A549 (cell line): Measurements from ENCODE around the gene PRMT7.

Source experiments
- EHF ChIP-seq: fragments of 250-450 bp; sonication (Bioruptor Pico); IDR thresholded peaks from 2 replicates; pipeline ENCODE4 v1.5.0; 2020; ENCODE audit warnings: mild to moderate bottlenecking
- EP300 ChIP-seq, 2 experiments: fragments of >200 bp; sonication (Bioruptor Twin); formaldehyde crosslinking; IDR thresholded peaks; 2 replicates in 1 of 2; 3 replicates in 1 of 2; pipeline ENCODE4 v1.6.1; 2016 to 2017
- ESRRA ChIP-seq: fragments of 150-350 bp; IDR thresholded peaks from 2 replicates; pipeline ENCODE4 v1.6.1; 2014; ENCODE audit warnings: mild to moderate bottlenecking, low read length, borderline replicate concordance
- HOXA7 ChIP-seq: fragments of 250-450 bp; sonication (Bioruptor Pico); IDR thresholded peaks from 2 replicates; pipeline ENCODE4 v1.5.0; 2020; ENCODE audit warnings: mild to moderate bottlenecking, moderate library complexity
- JUN ChIP-seq, 2 experiments: fragments of >200 bp; sonication (Bioruptor Twin); formaldehyde crosslinking; IDR thresholded peaks; 2 replicates in 1 of 2; 3 replicates in 1 of 2; pipeline ENCODE4 v1.6.1; 2016 to 2017
- KDM1A ChIP-seq: fragments of 200-600 bp; sonication (generic); IDR thresholded peaks from 2 replicates; pipeline ENCODE4 v1.6.1; 2016; ENCODE audit warnings: low read depth, mild to moderate bottlenecking
- POLR2A ChIP-seq: IDR thresholded peaks from 2 replicates; pipeline ENCODE4 v1.6.1; 2012; ENCODE audit warnings: mild to moderate bottlenecking, low read length
- ZFP36 ChIP-seq: fragments of 450-650 bp; IDR thresholded peaks from 2 replicates; pipeline ENCODE4 v1.6.1; 2014; ENCODE audit warnings: borderline replicate concordance; ENCODE audit not compliant: partially characterized antibody
- TF ChIP-seq, protein P1 (sequence below): fragments of >200 bp; sonication (Bioruptor Twin); formaldehyde crosslinking; IDR thresholded peaks from 3 replicates; pipeline ENCODE4 v1.5.1; 2016

DNA sequence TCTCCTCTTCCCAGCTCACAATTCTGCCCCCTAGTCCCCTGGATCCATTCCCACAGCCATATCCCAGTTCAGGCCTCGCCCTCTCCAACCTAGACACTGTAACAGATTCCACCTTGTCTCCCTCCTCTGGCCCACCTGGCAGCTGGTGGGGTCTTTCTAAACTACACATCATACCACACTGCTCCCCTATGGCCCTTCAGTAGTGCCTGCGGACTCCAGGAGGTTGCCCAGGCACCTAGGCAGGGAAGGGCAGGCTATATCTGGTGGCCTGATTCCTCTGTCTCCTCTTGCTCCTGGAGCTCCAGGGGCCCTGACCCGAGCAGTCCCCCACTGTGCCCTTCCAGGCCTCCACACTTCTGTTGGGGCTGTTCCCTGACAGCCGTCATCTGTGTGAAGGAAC is 73.0 kb downstream of the PRMT7 start:
- TF ChIP-seq EHF (CRISPR knock-in tag) (no peak), ESRRA (no peak), POLR2A (no peak), HOXA7 (CRISPR knock-in tag) (no peak), EP300 (IDR thresholded peaks at IDR 0.05) (no peak), JUN (IDR thresholded peaks at IDR 0.05) (no peak), ZFP36 (no peak), KDM1A (no peak)
- TF ChIP-seq, protein P1, sequence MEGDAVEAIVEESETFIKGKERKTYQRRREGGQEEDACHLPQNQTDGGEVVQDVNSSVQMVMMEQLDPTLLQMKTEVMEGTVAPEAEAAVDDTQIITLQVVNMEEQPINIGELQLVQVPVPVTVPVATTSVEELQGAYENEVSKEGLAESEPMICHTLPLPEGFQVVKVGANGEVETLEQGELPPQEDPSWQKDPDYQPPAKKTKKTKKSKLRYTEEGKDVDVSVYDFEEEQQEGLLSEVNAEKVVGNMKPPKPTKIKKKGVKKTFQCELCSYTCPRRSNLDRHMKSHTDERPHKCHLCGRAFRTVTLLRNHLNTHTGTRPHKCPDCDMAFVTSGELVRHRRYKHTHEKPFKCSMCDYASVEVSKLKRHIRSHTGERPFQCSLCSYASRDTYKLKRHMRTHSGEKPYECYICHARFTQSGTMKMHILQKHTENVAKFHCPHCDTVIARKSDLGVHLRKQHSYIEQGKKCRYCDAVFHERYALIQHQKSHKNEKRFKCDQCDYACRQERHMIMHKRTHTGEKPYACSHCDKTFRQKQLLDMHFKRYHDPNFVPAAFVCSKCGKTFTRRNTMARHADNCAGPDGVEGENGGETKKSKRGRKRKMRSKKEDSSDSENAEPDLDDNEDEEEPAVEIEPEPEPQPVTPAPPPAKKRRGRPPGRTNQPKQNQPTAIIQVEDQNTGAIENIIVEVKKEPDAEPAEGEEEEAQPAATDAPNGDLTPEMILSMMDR, result no peak
